Measurements from ENCODE around the gene ORMDL2. TPM values are rescaled to one million over a fixed set of nuclear protein-coding genes. Genes with fewer than 3 reads are reported as not detected.

ORMDL2 gene
- total and polyA plus RNA-seq, 10 of the 15 experiments (the other 5 are each of a cell fraction or from before 2014, with no cell fraction given): 15.0 to 135 (median 33.9) TPM

- TF ChIP-seq PBX3 (IDR thresholded peaks at IDR 0.05; ENCODE audit: insufficient replicate concordance, low read depth, low read length): no peak
- no peak for TF ChIP-seq PKNOX1 (IDR thresholded peaks at IDR 0.05)
- TF ChIP-seq EP300 (IDR thresholded peaks at IDR 0.05; ENCODE audit: borderline replicate concordance in 1 of 2, control insufficient read depth in 1 of 2, low read depth in 2 of 2, low read length in 2 of 2): no peak
- no peak for TF ChIP-seq JUNB (IDR thresholded peaks at IDR 0.05)
- no peak for TF ChIP-seq BRCA1 (IDR thresholded peaks at IDR 0.05; ENCODE audit: low read depth, low read length)
- TF ChIP-seq ZNF592 (IDR thresholded peaks at IDR 0.05): no peak
- TF ChIP-seq CREB1 (IDR thresholded peaks at IDR 0.05; ENCODE audit: low read depth): no peak
- no peak for TF ChIP-seq PML (IDR thresholded peaks at IDR 0.05; ENCODE audit: low read length)
- TF ChIP-seq NBN (IDR thresholded peaks at IDR 0.05): no peak
- TF ChIP-seq KDM1A (IDR thresholded peaks at IDR 0.05; ENCODE audit: borderline replicate concordance): no peak
- TF ChIP-seq GABPA (IDR thresholded peaks at IDR 0.05; ENCODE audit: low read depth): no peak
- TF ChIP-seq SMARCA5 (IDR thresholded peaks at IDR 0.05): no peak; the same call in 1 of the 2 replicates
- TF ChIP-seq ZBTB33 (IDR thresholded peaks at IDR 0.05): no peak
These were observed 12.2 kb downstream of the ORMDL2 start (continued) for GRCh38 chr12:55829967-55830600.

All from GM12878 (cell line).